Measurements from ENCODE around the gene SLC16A13.
"Not testable (repeated sequence)": the region's sequence is repeated elsewhere in the genome, so short reads cannot be mapped to it uniquely, and the experiment has no call there.

Gene SLC16A13

DNA sequence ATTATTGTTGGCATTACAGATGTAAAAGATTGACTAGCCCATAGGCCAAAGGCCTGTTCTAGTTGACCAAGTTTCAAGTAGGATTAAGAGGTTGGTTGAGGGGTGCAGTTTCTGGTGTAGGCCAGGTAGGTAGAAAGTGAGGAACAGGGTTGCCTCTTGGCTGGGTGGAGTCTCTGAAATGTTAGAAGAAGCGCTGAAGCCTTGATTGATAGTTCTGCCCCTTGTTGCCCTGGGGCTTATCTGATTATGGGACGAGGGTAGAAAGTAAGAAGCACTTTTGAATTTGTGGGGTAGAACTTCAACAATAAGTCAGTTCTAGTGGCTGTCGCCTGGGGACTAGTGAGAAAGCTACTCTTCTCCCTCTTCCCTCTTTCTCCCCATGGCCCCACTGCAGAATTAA lies 6.7 kb upstream of the SLC16A13 start:
- no peak for DNase-seq (ENCODE audit: low read depth in 3 of 3)

DNA sequence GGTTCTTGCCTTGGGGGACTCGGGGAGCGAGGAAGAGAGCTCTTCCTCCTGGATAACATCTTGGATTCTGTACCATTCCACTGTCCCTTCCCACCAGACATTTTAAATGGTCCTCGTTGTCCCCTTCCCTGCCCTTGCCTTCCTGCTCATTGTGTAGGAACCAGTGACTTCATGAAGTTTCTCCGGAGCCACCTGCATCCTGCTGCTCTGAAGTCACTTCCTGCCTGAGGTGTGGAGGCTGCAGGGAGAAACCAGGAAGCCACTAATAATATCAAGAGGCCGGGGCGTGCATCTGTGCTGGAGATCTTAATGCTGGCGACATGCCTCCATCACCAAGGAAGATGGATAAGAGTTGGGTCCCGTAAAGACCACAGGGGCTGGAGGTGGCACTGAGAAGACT lies 6.2 kb upstream of the SLC16A13 start:
- no peak for DNase-seq (ENCODE audit: low read depth in 3 of 3)

DNA sequence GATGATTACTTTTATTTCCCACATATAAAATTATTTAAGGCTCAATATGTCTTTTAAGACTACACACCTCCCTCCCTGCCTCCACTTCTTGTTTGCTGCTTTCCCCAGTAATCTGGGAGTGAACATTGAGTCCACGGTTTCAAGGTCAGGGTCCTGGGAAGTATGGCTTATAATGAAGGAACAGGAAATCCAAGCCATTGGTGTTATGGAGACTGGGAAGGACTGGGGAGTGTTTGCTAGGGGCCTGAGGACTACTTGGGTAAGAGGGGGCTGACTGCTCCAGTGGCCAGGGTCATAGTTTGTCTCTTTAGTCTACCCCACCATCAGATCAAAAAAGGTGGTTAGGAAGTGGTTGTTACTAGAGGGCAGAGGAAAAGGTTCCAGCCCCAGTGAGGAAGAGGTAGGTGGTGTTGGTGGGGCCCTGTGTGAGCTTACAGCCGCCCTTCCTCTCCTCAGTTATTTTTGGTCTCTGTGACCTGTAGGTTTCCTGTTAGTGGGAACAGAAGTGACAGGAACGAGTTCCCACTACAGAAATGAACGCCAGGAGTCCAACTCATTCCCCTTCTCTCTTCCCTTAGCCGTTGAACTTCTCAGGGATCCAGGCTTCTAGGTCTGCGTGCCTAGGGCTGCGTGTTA lies 742 bp upstream of the SLC16A13 start:
- DNase-seq (ENCODE audit: low read depth in 3 of 3) = no peak

DNA sequence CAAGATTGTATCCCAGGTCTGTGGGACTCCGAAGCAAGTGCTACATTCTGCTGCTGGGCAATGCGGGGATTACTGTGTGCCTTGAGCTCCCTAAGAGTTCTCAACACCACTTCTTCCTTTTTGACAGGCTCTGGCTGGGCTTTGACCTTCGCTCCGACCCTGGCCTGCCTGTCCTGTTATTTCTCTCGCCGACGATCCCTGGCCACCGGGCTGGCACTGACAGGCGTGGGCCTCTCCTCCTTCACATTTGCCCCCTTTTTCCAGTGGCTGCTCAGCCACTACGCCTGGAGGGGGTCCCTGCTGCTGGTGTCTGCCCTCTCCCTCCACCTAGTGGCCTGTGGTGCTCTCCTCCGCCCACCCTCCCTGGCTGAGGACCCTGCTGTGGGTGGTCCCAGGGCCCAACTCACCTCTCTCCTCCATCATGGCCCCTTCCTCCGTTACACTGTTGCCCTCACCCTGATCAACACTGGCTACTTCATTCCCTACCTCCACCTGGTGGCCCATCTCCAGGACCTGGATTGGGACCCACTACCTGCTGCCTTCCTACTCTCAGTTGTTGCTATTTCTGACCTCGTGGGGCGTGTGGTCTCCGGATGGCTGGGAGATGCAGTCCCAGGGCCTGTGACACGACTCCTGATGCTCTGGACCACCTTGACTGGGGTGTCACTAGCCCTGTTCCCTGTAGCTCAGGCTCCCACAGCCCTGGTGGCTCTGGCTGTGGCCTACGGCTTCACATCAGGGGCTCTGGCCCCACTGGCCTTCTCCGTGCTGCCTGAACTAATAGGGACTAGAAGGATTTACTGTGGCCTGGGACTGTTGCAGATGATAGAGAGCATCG lies 2.4 kb downstream of the SLC16A13 start:
- no peak for DNase-seq (ENCODE audit: low read depth in 3 of 3)

DNA sequence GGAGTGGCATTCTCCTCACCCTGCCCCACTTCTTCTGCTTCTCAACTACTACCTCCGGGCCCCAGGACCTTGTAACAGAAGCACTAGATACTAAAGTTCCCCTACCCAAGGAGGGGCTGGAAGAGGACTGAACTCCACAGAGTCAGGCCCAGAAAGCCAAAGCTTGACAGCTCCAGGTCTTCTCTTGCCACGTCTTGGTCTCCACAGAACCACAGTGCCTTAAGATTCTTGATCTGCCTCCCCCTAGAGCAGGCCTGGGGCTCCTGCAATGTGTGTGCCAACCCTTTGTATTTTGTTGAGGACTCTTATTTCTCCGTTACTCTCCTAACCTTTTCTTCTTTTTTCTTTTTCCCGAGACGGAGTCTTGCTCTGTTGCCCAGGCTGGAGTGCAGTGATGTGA lies 4.0 kb downstream of the SLC16A13 start:
- DNase-seq (ENCODE audit: low read depth in 3 of 3) = no peak

DNA sequence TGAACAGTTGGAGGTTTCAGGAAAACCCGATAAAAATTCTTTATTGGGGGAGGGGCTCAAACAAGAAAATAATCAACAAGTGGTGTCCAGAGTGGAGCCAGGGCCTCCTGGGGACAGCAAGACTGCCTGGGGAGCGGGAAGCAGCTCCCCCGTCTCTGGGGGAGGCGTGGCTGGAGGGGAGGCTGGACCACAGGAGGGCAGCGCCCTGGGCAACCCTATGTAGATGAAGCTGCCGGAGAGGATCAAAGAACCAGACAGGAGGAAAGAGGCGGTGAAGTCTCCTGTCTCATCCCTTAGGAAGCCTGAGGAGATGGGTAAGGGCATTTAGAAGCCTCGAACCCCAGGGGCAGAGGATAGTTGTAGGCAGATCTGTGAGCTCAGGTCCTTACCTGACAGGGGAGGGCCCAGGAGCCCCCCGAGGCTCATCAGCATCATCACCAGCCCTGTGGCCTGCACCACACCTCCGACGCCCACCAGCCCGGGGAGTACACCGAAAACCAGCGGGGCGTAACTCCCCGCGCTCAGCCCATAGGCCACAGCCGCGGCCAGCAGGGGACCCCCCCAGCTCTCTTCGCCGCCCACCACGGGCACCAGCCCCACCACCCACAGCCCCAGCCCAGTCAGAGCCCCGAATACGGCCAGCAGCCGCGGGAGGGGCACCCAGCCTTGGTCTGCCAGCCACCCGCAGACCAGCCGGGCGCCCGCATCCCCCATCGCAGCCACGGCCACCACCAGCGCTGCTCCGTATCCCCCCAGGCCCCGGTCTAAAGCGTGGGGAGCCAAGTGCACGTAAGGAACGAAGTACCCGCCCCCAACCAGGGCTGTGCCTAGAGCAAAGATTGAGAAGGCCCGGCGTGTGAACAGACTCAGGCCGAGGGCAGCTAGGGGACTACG lies 6.0 kb downstream of the SLC16A13 start:
- no peak for DNase-seq (ENCODE audit: low read depth in 3 of 3)

DNA sequence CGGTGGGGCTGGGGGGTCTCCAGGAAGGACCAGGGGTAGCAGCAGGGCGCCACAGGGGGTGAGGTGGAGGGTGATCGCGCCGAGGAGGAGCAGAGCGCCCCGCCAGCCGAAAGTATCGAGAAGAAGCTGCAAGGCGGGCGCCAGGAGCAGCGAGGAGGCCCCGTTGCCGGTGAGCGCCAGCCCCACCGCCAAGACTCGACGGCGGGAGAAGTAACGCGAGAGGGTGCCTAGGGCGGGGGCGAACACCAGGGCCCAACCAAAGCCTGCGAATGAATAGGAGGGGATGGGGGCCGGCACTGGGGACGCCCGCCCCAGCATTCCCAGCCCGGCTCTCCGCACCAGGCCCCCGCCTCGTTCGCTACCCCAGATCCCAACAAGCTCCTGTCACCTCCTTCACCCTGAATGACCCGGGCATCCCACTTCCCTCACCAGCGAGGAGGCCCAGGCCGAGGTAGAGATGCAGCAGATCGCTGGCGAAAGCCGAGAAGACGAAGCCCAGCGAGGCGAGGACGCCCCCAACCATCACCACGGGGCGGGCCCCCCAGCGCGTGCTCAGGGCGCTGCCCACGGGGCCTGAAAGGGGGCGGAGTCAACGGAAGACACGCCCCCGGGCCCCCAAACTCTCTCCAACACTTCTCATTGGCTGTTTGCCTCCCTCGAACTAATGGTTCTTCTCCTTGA lies 6.8 kb downstream of the SLC16A13 start:
- DNase-seq (ENCODE audit: low read depth in 3 of 3) = no peak

DNA sequence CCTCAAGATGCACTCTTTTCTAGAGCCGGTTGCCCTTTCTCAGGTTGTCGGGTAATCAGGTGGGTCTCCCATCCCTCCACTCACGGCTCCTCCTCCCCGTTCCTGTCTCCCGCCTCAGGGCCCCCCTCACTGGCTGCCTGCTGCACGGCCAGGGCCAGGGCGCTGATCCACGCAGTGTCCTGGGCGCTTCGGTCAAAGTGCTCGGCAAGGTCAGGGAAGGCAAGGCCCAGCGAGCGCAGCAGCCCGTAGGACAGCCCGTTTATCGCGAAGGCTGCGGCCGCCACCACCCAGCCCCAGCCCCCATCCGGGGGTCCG lies 7.3 kb downstream of the SLC16A13 start:
- DNase-seq (ENCODE audit: low read depth in 3 of 3) = no peak

DNA sequence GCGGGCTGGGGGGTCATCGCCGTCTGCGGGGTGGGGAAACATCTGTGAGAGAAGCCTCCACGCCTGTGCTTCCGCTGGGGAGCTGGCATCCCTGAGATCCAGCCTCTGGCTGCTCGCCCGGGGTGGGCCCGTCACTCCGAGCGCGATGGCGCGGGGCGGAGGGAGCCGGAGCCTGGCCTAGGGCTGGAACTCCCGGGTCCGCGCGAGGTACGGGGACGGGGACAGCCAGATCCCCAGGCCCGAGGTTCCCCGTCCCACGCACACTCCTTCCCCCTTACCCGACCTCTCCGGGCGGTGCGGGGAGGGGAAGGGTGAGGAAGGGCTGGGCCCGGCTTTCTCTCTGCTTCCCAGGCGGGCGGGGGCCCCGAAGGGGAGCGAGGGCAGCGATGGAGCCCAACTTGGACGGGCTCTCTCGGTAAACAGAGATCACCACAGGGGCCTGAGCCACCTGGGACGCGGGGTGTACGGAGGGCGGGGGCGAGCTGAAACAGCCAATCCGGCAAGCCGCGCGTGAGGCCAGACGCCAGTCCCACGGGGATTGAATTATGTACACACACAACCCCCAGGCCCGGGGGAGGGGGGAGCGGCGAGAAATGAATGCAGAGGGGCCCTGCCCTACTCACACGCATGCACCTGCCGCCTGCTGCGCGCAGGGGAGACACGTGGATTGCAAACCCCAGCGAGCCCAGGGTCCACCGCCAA lies 7.8 kb downstream of the SLC16A13 start, which contains the start of gene SLC16A11:
Gene SLC16A11 (minus strand): TSS at position 596 of the 702 bp plus-strand sequence. CDS start 579 bp downstream, at position 17.
- DNase-seq (ENCODE audit: low read depth in 3 of 3) = no peak

DNA sequence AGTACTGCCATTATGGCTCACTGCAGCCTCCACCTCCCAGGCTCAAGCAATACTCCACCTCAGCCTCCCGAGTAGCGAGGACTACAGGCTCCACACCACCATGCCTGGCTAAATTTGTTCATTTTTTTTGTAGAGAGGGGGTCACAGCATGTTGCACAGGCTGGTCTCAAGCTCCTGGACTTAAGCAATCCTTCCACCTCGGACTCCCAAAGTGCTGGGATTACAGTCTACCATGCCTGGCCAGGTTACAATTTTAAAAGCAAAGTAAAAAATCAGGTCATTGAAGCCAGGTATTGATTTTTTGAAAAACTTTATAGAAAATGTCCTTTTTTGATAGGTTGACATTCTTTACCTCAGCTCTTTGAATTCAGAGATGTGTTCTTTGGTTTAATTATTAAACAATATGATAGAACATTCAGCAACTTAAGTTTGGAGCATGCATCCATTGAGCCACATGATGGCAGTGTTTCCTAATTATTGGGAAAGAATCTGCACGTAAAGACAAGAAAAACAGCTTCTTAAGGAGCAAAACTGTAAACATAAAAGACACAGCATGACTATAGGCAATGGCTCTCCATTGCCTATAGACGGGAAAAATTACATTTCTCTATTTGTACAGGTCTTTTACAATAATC lies 9.8 kb downstream of the SLC16A13 start:
- no peak for DNase-seq (ENCODE audit: low read depth in 3 of 3)

DNA sequence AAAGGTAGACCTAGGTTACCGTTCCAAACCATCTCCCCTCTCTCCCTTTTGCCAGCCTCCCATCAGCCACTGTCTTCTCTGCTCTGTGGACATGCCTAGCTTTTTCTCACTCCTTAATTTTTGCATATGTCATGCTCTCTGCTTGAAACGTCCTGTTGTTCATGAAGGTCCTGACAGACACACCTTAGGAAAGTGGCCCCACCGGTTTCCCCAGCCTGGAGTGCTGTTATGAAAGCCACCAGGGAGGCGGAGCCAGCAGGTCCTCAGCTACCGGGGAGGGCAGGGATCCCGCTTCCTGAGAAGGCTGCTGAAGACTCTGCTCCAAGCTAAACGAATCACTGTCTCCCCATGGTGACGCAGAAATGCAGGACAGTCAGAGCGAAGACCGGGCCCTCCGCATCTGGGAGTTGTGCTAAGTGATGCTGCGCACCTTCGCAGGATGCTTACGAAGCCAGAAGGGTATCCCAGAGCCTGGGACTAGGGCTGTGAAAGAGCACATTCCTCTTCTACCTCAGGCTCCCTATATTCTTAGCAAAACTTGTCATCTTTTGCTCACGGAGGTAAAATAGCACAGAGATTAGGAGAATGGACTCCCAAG lies 10.4 kb downstream of the SLC16A13 start:
- DNase-seq (ENCODE audit: low read depth in 3 of 3) = no peak

DNA sequence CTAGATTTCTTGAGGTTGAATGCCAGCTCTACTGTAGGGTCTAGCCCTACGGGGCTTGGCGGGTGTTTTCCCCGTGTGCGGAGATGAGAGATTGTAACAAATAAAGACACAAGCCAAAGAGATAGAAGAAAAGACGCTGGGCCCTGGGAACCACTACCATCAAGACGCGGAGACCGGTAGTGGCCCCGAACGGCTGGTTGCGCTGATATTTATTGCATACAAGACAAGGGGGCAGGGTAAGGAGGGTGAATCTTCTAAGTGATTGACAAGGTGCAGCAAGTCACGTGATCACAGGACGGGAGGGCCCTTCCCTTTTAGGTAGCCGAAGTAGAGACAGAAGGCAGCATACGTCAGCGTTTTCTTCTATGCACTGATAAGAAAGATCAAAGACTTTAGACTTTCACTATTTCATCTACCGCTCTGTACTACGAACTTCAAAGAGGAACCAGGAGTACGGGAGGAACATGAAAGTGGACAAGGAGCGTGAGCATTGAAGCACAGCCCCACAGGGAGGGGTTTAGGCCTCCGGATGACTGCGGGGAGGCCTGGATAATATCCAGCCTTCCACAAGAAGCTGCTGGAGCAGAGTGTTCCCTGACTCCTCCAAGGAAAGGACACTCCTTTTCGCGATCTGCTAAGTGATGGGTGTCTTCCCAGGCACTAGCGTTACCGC lies 11.0 kb downstream of the SLC16A13 start:
- DNase-seq (ENCODE audit: low read depth in 3 of 3) = peak; percentile 30 to 68 (median 63)

DNA sequence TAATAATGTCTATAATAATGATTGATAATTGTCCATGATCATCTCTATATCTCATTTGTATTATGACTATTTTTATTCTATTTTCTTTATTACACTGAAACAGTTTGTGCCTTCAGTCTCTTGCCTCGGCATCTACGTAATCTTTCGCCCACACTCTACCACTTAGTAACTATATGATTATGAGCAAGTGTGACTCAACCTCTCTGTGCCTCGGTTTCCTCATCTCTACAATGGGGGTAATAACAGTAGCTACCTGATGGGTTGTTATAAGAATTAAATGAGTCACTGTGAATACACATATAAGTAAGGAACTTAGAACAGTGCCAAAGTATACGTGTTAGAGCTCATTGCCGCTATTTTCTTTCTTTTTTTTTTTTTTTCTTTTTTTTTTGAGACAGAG lies 11.8 kb downstream of the SLC16A13 start:
- no peak for DNase-seq (ENCODE audit: low read depth in 3 of 3)

DNA sequence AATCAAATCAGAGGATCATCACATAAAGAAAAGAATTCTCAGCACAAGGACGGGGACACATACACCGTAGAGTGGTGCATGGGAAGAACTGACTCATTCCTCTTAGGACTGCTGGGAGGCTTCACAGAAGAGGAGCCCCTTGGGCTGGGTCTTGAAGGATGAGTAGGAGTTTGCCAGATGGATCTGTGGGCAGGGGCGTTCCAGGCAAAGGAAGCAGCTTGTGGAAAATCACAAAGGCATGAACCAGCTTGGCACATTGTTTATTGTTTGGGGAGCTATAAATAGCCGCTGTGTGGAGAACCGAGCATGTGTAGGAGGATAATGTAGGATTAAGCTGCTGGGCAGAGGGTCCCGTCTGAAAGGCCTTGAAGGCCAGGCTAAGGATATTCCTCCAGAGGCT lies 13.2 kb downstream of the SLC16A13 start:
- DNase-seq (ENCODE audit: low read depth in 3 of 3) = no peak

DNA sequence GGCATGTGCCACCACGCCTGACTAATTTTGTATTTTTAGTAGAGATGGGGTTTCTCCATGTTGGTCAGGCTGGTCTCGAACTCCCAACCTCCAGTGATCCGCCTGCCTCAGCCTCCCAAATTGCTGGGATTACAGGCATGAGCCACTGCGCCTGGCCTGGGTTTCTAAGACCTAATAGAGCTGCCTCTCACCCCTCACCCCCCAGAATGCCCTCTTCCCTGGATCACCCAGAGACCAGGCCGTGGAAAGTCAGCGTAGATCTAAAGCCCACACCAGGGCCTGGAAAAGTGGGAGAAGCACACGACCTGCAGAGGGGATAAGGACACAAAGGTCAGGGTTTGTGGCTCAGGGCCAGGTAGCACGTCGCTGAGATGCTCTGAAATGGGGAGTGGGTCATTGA lies 14.8 kb downstream of the SLC16A13 start:
- not testable (repeated sequence) for DNase-seq (ENCODE audit: low read depth in 3 of 3)

DNA sequence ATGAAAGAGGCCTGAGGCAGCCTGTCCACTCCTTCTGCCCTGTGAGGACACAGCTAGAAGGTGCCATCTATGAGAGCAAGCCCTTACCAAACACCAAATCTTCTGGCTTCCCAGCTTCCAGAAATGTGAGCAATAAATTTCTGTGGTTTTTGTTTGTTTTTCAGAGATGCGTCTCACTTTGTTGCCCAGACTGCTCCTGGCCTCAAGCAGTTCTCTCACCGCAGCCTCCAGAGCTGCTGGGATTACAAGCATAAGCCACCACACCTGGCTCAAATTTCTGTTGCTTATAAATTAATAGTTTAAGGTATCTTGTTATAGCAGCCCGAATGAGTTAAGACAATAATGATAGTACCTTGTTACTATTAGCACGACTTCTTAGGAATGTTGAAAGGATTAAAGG lies 20.6 kb downstream of the SLC16A13 start:
- no peak for DNase-seq (ENCODE audit: low read depth in 3 of 3)

DNA sequence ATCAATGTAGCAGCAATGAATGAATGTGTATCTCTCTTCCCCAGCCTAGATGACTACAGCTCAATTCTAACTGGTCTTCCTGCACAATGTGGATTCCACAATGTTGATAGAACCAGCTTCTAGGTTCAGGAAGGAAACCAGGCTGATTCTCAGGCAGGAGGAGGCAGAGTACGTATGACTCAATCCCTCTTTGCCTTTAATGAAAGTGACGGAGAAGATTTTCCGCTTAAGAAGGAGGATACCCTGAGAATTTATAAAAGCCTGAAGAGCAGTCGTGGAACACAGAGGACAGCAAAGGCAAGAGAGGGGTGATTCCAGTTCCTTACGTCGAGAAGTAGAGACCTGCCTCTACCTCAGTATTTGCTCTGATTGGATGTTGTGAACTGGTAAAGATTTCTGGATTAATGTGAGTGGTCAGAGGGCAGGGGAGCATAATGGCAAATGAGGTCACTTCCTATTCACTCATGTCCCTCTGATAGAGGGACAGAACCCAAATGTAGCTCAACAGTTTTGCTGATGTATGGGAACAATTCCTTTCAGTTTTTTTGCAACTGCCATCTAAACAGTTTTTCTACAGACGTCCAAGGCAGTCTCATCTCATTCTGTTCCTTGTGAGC lies 23.1 kb downstream of the SLC16A13 start:
- DNase-seq (ENCODE audit: low read depth in 3 of 3) = no peak

DNA sequence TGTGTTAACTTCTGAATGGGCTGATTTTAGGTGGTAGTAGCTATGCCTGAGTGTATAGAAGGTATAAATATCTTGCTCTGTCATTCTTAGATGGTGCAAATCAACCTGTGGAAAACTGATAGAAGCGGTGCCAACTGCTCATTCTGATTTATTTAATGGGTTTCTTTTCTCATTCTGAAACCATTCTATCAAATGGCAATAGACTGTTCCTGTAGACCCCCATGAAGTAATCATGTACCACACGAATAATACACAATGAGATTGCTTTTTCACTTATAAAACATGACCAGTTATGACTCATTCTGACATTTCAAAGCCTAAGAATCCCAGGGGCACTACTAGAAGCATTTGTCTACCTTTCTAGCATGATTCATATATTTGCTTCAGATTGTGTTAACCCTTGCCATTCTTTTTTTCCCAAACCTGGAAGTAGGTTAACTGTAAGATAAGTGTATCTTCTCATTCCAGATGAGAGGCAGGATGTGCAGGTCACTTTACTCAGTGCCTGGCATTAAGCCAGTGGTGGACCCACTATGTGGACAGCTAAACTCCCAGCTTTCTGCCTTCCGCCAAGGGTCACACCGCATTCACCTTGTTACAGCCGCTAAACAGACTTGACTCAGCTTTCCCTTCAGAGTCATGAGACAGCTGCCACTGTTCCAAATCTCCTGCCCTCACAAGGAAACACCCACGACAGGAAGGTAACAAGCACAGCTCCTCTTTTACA lies 24.5 kb downstream of the SLC16A13 start:
- peak in 2 of 3 donors; percentile 48 to 51 for DNase-seq (ENCODE audit: low read depth in 3 of 3)

Data from stimulated activated CD4-positive, alpha-beta T cell treated with anti-CD3 and anti-CD28 coated beads, TNF-alpha, amount 100 ng/mL, for 48 hours (primary cell).